GM21529 (cell line): Measurements from ENCODE around the gene AKT1.

ENCODE experiments used
- ATAC-seq: cut with Tn5 transposase; IDR thresholded peaks from one replicate; pipeline ENCODE4 v1.9.1; 2021; ENCODE audit not compliant: unreplicated experiment

Gene AKT1

DNA sequence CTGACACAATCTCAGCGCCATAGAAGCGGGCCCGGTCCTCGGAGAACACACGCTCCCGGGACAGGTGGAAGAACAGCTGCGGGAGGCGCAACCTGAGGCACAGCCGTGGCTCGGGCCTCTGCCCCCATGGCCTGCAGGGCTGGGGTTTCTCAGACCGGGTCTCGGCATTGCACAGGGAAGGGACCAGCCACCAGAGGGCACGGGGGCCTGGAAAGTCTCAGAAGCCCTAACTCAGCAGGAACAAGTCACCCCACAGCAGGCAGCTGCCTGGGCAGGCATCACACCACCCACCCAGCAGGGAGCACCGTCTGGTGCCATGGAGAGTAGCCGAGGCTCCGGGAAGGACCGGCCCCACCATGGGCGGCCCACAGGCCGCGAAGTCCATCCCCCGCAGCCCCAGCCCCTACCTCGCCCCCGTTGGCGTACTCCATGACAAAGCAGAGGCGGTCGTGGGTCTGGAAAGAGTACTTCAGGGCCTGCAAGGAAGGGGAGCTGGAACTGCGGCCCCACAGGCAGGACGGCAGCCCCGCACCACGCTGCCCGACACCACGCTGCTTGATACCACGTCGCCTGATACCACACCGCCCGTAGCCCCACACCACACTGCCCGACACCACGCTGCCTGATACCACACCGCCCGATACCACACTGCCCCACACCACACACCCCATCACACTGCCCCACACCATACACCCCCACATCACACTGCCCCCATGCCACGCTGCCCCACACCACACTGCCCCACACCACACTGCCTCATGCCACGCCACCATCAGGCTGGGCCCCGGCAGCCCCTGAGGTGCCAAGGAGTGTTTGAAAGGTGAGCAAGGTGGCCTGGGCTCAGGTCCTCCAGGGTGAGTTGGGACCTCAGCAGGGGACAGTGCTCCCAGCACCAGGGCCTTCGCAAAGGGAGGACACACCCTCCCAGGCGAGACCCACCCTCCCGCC lies 21.8 kb downstream of the AKT1 start:
- ATAC-seq, result no peak

- ATAC-seq, result no peak
These were observed 22.6 kb downstream of the AKT1 start for GRCh38 chr14:104772707-104773504.

- no peak for ATAC-seq
These were observed 23.4 kb downstream of the AKT1 start for GRCh38 chr14:104771918-104772706.

DNA sequence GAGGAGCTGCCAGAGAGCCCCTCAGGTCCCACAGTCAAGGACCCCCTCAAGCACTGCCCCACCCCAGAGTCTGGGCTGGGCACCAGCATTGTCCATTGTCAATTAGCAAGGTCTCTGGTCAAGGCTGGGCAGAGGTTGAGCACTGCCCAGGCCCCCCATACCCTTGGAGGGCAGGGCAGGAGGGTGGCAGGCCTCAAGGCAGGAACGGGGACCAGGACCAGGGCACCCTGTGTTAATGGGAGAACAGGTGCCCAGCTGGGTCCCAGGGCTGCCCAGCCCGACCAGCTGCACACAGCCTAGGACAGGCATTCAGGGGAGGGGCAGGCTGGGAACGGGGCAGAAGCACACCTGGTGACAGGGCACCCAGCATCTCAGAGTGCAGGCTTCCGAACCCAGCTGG lies 24.2 kb downstream of the AKT1 start:
- ATAC-seq, result no peak

GRCh38 chr14:104770851-104771272 lies 24.7 kb downstream of the AKT1 start:
- ATAC-seq, result no peak

DNA sequence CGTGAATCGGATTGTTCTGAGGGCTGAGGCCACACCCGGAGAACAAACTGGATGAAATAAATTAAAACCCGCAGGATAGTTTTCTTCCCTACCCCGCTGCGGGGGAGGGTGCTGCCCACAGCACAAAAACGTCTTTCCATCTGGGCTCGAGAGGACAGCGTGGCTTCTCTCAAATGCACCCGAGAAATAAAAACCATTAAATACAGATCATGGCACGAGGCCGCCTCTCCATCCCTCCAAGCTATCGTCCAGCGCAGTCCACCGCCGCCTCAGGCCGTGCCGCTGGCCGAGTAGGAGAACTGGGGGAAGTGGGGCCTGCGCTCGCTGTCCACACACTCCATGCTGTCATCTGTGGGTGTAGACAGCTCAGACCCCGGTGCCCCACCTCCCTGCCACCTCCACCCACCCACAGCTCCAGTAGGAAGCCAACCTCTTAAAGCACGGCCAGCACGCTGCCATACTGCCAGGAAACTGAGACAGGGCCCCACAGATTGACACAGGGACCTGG lies 25.4 kb downstream of the AKT1 start:
- ATAC-seq, result no peak

DNA sequence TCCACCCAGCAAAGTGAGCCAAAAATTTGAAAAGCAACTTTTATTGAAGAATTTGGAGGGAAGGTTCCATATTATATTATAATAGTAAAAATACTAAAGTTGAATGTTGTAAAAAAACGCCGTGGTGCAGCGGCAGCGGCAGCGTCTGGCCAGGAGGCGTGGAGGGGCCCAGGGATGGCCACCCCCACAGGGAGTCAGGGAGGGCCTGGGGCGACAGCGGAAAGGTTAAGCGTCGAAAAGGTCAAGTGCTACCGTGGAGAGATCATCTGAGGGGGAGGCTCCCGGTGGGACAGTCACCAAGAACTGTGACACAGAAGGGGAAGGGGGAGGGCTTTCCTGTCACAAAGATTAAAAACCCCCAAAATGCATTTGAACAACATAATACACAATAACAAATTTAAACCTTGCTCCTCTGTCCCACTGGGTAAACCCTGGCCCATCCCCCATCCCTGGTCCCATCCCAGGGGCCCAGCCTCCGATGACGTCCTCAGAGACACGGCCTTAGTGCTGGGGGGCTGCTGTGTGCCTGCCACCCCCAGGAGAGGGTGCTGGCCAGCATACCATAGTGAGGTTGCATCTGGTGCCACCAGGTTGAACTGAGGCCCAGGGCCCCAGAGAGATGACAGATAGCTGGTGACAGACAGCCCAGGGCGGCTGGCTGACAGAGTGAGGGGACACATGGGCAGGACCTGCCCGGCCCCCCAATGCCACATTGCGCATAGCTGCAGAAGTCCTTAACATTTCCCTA lies 26.1 kb downstream of the AKT1 start:
- ATAC-seq, result no peak

GRCh38 chr14:104768437-104769323 lies 26.9 kb downstream of the AKT1 start:
- peak; percentile 85 for ATAC-seq

GRCh38 chr14:104767634-104767918 lies 28.0 kb downstream of the AKT1 start:
- ATAC-seq, result no peak

DNA sequence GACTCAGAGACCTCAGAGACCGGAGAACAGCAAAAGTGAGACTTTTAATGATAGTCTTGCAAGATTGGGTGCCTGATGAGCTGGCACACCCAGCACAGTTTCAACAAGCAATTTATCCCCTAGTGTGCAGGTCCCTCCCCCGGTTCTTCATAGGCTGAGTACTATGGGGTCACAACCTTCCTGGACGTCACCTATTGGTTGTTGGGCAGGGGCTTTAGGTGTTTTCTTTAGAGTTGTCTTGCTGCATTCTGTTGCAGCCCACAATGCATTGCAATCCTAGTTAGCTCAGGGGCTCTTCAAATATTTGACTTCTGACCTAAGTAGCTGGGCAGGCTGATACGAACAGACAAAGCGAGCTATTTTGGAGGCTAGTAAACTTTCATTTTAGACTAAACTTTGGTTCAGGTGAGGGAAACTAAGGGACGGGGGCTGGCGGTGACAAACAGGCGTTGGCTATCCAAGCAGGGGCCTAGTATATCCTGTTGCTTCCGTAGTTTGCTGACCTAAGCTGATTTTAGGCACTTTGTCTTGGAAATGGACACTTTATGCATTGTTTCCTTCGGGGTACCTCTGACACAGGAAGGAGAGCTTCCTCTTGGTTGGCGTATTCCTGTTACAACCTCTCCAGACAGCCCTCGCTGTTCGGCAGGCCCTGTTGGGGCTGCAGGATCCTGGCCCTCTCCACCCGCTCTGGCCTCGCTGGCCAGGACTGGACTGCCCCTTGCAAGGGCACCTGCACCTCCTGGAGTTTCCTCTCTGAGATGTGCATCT lies 28.5 kb downstream of the AKT1 start:
- ATAC-seq, result no peak

GRCh38 chr14:104766256-104766862 lies 29.2 kb downstream of the AKT1 start:
- no peak for ATAC-seq

DNA sequence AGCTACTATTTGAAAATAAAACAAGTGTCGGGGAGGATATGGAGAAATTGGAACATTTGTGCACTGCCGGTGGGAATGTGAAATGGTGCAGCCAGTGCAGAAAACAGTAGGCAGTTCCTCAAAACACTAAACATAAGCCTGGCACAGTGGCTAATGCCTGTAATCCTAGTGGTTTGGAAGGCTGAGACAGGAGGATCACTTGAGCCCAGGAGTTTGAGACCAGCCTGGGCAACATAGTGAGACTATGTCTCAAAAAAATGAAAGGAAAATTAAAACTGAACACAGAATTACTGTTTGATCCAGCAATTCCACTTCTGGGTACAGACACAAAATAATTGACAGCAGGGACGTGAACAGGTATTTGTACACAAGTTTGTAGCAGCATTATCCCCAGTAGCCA lies 30.0 kb downstream of the AKT1 start:
- ATAC-seq, result no peak

DNA sequence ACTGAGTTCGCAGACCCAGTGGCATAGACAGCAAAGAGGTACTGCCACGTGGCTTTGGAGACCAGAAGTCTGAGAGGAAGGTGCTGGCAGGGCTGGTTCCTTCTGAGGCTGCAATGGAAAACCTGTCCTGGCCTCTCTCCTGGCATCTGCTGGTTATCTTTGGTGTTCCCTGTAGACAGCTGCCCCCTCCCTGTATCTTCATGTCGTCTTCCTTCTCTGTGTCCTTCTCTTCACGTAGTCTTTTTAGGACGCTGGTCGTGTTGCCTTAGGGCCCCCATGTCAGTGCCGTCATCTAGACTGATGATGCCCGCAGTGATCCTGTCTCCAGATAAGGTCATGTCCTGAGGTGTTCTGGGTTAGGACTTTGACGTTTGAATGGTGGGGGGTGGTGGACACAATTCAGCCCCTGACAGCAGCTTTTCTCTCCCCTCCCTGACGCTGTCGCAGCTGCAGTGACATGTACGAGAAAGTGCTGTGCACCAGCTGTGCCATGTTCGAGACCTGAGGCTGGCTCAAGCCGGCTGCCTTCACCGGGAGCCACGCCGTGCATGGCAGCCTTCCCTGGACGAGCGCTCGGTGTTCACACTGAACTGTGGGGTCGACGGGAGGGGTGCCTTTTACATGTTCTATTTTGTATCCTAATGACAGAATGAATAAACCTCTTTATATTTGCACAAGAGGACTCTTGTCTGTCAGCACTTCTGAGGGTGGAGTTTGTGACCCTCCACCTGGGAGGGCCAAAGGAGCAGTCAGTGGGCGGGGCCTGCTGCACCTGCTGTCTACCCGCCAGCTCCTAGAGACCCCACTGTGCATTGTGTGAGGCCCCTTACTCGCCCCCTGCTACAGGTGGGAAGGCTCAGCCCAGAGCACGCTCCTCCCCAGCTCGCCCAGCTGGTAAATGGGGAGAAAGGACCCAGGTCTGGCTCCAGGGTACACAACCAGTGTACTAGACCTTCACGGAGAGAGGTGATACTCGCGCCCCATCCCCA lies 36.3 kb downstream of the AKT1 start:
- ATAC-seq, result no peak

DNA sequence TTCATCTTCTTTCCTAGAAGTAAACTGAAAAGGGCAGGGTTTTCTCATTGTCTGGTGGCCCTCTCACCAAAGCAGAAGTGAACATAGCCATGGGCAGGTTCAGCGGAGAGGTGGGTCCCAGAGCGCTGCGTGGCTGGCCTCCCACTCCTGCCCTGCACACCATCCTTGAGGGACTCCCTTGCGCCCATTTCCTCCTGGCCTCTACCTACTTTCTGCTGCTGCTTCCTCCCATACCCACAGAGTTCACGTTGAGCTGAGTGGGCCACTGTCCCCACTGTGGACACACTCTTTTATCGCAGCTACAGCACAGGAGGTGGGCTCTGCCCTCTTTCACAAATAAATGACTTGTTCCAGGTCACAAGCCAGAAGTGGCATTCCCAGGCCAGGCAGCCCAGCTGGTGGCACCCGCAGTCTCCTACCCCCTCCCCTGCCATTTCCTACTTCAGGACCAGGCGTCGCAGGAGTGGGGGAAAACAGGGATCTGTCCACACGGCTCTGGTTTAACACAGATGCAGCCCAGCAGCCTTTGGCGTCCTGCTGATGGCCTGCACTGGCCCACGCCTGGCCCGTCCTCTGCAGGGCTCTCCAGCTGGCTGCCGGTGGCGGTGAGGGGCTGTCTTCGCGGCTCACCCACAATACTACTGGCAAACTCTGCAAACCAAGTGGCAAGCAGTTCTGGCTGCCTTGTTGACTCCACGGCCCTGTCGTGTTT lies 37.7 kb downstream of the AKT1 start:
- ATAC-seq, result no peak

- ATAC-seq, result no peak
These were observed 38.3 kb downstream of the AKT1 start for GRCh38 chr14:104757238-104757585.

DNA sequence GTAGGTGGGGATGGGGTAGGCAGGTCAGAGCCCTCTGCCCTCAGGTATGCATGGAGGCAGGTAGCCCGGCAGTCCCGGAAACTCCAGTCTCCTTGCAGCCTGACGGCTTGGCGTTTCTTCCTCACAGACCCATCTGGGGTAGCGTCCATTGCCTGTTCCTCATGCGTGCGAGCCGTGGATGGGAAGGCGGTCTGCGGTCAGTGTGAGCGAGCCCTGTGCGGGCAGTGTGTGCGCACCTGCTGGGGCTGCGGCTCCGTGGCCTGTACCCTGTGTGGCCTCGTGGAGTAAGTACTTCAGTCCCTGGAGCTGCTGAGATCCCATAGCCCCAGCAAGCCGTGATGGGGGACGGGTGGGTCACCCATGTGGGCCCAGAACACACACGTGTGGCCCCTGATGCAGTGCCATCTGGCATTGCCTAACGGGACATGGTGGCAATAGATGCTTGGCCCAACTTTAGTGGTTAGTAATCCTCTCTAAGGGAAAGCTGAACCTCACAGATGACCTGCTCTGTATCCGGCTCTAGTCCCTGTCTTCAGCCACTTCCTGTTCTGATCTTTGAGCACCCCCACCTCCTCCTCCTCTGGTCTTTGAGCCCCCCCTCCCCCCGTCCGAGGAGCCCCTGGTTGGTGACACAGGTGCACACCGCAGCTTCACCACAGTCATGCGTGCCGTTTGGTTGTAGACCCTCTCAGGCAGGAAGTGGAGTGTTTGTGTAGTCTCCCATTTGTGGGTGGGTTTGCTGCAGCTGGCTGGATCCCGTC lies 38.9 kb downstream of the AKT1 start:
- ATAC-seq, result no peak
